K562 (cell line): ENCODE results near the gene CCDC102B. TPM values are rescaled to one million over a fixed set of nuclear protein-coding genes. Genes with fewer than 3 reads are reported as not detected.

ENCODE experiments used
- ATAC-seq: fragments of 200-7000 bp; cut with Tn5 transposase; 3 replicates; pipeline ENCODE4 v1.9.1; 2020; ENCODE audit warnings: moderate library complexity
- BruUV-seq: library from RNA; stranded (reverse); fragments of 400-500 nt; replicated peaks from 2 replicates; lab custom pipeline; 2021; lab: Mats Ljungman, UMichigan
- CTCF ChIA-PET: fragments of 300-600 bp; formaldehyde crosslinking; extraction: SDS; loops from one replicate; lab custom pipeline; 2021; ENCODE audit warnings: low intra/inter-chr PET ratio; lab: Yijun Ruan, JAX
- POLR2A ChIA-PET: fragments of 300-600, 350-650 bp; sonication (Branson Sonifier 250); formaldehyde crosslinking; extraction: SDS; loops from one replicate; lab custom pipeline; 2021; ENCODE audit warnings: antibody characterized with exemption, inconsistent platforms; lab: Yijun Ruan, JAX
- DNase-seq, 4 experiments: peaks; one replicate each; pipeline versions ENCODE4 v3.0.0 to v3.0.0-alpha.2; 2011 to 2018; ENCODE audit warnings: low spot score in 3 of 4, mixed read lengths in 3 of 4; ENCODE audit errors: extremely low read depth in 1 of 4
- FAIRE-seq: peaks from 2 replicates; lab custom pipeline; 2011; peaks lifted over from hg19 to GRCh38; lab: Jason Lieb, UNC
- H2AFZ ChIP-seq: 2 replicates; pipeline ENCODE4 v1.6.0; 2011; ENCODE audit warnings: low read depth, low read length, control low read depth, inconsistent platforms
- H3K27ac ChIP-seq: fragments of 200-600 bp; 3 replicates; pipeline ENCODE4 v1.8.0; 2011; ENCODE audit warnings: low read depth, mild to moderate bottlenecking, control low read depth, inconsistent platforms, low read length, moderate library complexity, mixed read lengths; ENCODE audit errors: extremely low read depth
- H3K27me3 ChIP-seq, 2 experiments: fragments of 300-600 bp in 1 of 2; 2 replicates in 1 of 2; 3 replicates in 1 of 2; pipeline versions ENCODE4 v1.6.0 to v1.8.0; 2011; ENCODE audit warnings: inconsistent platforms in 2 of 2, low read length in 2 of 2, mild to moderate bottlenecking in 1 of 2, mixed read lengths in 1 of 2, moderate library complexity in 1 of 2; ENCODE audit not compliant: control insufficient read depth in 2 of 2, insufficient read depth in 2 of 2
- H3K36me3 ChIP-seq: fragments of 300-600 bp; 3 replicates; pipeline ENCODE4 v1.8.0; 2011; ENCODE audit warnings: mild to moderate bottlenecking, low read length, inconsistent platforms; ENCODE audit not compliant: control insufficient read depth, insufficient read depth
- H3K4me1 ChIP-seq, 2 experiments: fragments of 200-600 bp in 1 of 2; replicated peaks in 1 of 2; 2 replicates in 1 of 2; 3 replicates in 1 of 2; pipeline versions ENCODE4 v1.5.1 to v1.8.0; 2011; ENCODE audit warnings: inconsistent platforms in 2 of 2, low read length in 2 of 2, mild to moderate bottlenecking in 1 of 2, mixed read lengths in 1 of 2, moderate library complexity in 1 of 2; ENCODE audit not compliant: control insufficient read depth in 2 of 2, insufficient read depth in 2 of 2
- H3K4me2 ChIP-seq: 2 replicates; pipeline ENCODE4 v1.6.1; 2011; ENCODE audit warnings: low read length, control low read depth, inconsistent platforms, mixed read lengths; ENCODE audit not compliant: insufficient read depth
- H3K4me3 ChIP-seq: fragments of 200-600 bp; sonication (generic), shearing (Covaris generic); 2 replicates; pipeline ENCODE4 v1.5.1; 2016; ENCODE audit warnings: control low read depth, inconsistent platforms
- H3K79me2 ChIP-seq: fragments of 200-600 bp; 3 replicates; pipeline ENCODE4 v1.8.0; 2011; ENCODE audit warnings: low read length, inconsistent platforms; ENCODE audit not compliant: control insufficient read depth, insufficient read depth
- H3K9ac ChIP-seq, 2 experiments: 2 replicates each; pipeline versions ENCODE4 v1.6.0 to v1.6.1; 2011; ENCODE audit warnings: low read depth in 2 of 2, low read length in 2 of 2, control low read depth in 1 of 2, inconsistent platforms in 1 of 2, mild to moderate bottlenecking in 1 of 2, mixed read lengths in 1 of 2; ENCODE audit not compliant: insufficient read depth in 1 of 2
- H3K9me1 ChIP-seq: one replicate; pipeline ENCODE4 v1.6.0; 2011; ENCODE audit warnings: inconsistent platforms, mild to moderate bottlenecking, low read length, moderate library complexity; ENCODE audit not compliant: control insufficient read depth, insufficient read depth
- H3K9me3 ChIP-seq: replicated peaks from 2 replicates; pipeline ENCODE4 v1.5.1; 2011; ENCODE audit warnings: low read depth, low read length, inconsistent platforms; ENCODE audit not compliant: control insufficient read depth, insufficient read depth
- H4K20me1 ChIP-seq: replicated peaks from 2 replicates; pipeline ENCODE4 v1.6.1; 2011; ENCODE audit warnings: low read length, inconsistent platforms, mixed read lengths; ENCODE audit not compliant: control insufficient read depth, insufficient read depth
- BDP1 ChIP-seq: IDR thresholded peaks from 3 replicates; pipeline ENCODE4 v1.6.1; 2011; ENCODE audit not compliant: insufficient read length, insufficient read depth
- CEBPG ChIP-seq, 3 experiments: fragments of 200-800 bp in 1 of 3; sonication (Bioruptor generic) in 1 of 3; sonication (generic) in 1 of 3; formaldehyde crosslinking in 1 of 3; IDR thresholded peaks in 2 of 3; conservative IDR thresholded peaks in 1 of 3; 2 replicates each; pipeline versions ENCODE4 v1.6.1 to v1.8.0; 2016 to 2022; ENCODE audit warnings: missing compliant biosample characterization in 2 of 3, missing genetic modification characterization in 2 of 3, mild to moderate bottlenecking in 1 of 3, missing genetic modification reagents in 1 of 3
- HMG20A ChIP-seq: fragments of 450-650 bp; formaldehyde crosslinking; conservative IDR thresholded peaks from 2 replicates; pipeline ENCODE4 v1.4.0; 2020; ENCODE audit warnings: mild to moderate bottlenecking, mixed read lengths
- MAFF ChIP-seq: IDR thresholded peaks from 2 replicates; pipeline ENCODE4 v1.6.1; 2012; ENCODE audit warnings: low read length, improper control_type of control experiment
- RBM15 ChIP-seq: fragments of 200-400 bp; formaldehyde crosslinking; IDR thresholded peaks from 2 replicates; pipeline ENCODE4 v1.6.1; 2018; ENCODE audit warnings: mild to moderate bottlenecking, low read length, moderate library complexity; ENCODE audit not compliant: insufficient read depth
- SIRT6 ChIP-seq: IDR thresholded peaks from one replicate; pipeline ENCODE4 v1.6.1; 2012; ENCODE audit warnings: low read depth, mild to moderate bottlenecking, control low read depth, inconsistent platforms, low read length, moderate library complexity
- TCF3 ChIP-seq: sonication (generic); formaldehyde crosslinking; IDR thresholded peaks from 2 replicates; pipeline ENCODE4 v1.4.0; 2020; ENCODE audit warnings: mild to moderate bottlenecking, missing genetic modification reagents
- ZNF140 ChIP-seq: fragments of 250-450 bp; sonication (Bioruptor Pico); IDR thresholded peaks from 2 replicates; pipeline ENCODE4 v1.8.0; 2021; ENCODE audit warnings: moderate library complexity, mild to moderate bottlenecking, inconsistent platforms
- WGBS: fragments of 100-300 bp; shearing (Covaris generic); methylation state at CpG from one replicate; pipeline ENCODE4 v1.1.6; 2016; ENCODE audit warnings: low coverage, mixed read lengths; ENCODE audit not compliant: insufficient coverage; ENCODE audit errors: missing lambda C conversion rate; 5-methylcytosine and 5-hydroxymethylcytosine counted together
- in situ Hi-C: fragments of 300-500 bp; cut with MboI; formaldehyde crosslinking; loops from 4 replicates; pipeline ENCODE4 v1.15.0; 2018; ENCODE audit warnings: inconsistent platforms, mixed read lengths
- intact Hi-C: fragments of 100-400 bp; cut with micrococcal nuclease; formaldehyde crosslinking; loops from 2 replicates; pipeline ENCODE4 v1.14.2; 2022
- polyA plus RNA-seq, 8 experiments: library from polyadenylated mRNA; depleted of rRNA in 4 of 8; stranded (reverse) in 5 of 8; unstranded in 3 of 8; fragments of >200 nt; fragmentation: Nextera tagmentation in 2 of 8; fragmentation: Illumina TruSeq in 1 of 8; extraction: Ambion mirVana in 2 of 8; extraction: Trizol in 1 of 8; gene quantifications; 2 replicates each; pipeline versions ENCODE4 v1.2.1 to v1.2.3, GENCODE V29; 2011 to 2014; ENCODE audit warnings: inconsistent platforms in 1 of 8, missing spikeins in 1 of 8
- total RNA-seq, 7 experiments: library from RNA; depleted of rRNA in 6 of 7; stranded (reverse); fragments of >200 nt in 6 of 7; fragmentation: Illumina TruSeq in 2 of 7; extraction: Trizol in 2 of 7; gene quantifications; 2 replicates each; pipeline versions ENCODE4 v1.2.1 to v1.2.3, GENCODE V29; 2011 to 2021; ENCODE audit warnings: low replicate concordance in 1 of 7
- TF ChIP-seq, protein P1 (sequence below): fragments of 250-450 bp; sonication (Bioruptor Pico); IDR thresholded peaks from 2 replicates; pipeline ENCODE4 v1.5.0; 2021; ENCODE audit warnings: mild to moderate bottlenecking, moderate library complexity
- TF ChIP-seq, protein P2 (sequence below): fragments of 450-650 bp; IDR thresholded peaks from 2 replicates; pipeline ENCODE4 v1.6.1; 2016; ENCODE audit warnings: borderline replicate concordance
- TF ChIP-seq, protein P3 (sequence below): fragments of 450-650 bp; IDR thresholded peaks from 2 replicates; pipeline ENCODE4 v1.6.1; 2017; ENCODE audit warnings: mild to moderate bottlenecking, moderate library complexity

Gene CCDC102B
- total and polyA plus RNA-seq, 9 of the 15 experiments (the other 6 are each of a cell fraction or from before 2014, with no cell fraction given) = 0.18 to 1.5 (median 0.73) TPM

DNA sequence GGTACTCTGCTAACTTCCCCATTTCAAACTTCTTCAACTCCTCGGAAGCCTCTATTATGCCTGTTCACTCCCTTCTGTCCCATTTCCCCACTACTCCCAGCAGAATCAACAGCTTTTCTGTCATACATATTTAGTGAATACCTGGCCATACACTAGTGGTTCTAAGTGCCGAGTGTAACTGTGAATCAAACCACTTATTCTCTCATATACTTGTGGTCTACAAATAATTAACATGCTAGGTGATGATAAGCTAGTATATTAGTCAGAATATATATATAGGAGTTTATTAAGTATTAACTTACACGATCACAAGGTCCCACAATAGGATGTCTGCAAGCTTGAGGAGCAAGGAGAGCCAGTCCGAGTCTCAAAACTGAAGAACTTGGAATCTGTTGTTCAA lies 150.7 kb downstream of the CCDC102B start:
- ATAC-seq (no peak), DNase-seq (no peak), FAIRE-seq (no peak)
- H3K9ac ChIP-seq = no peak overlapping the region
- H3K4me3 ChIP-seq = no peak overlapping the region
- H3K4me1 ChIP-seq = no peaks in the 10 kb centered on the region
- no peaks in the 10 kb centered on the region for H3K27me3 ChIP-seq
- H3K27ac ChIP-seq = no peak overlapping the region
- no peaks in the 10 kb centered on the region for H3K79me2 ChIP-seq
- CTCF ChIA-PET = no interaction called here
- H4K20me1 ChIP-seq = no peaks in the 10 kb centered on the region
- in situ Hi-C loops = no loop called here
- H3K4me2 ChIP-seq = no peak overlapping the region
- no peaks in the 10 kb centered on the region for H3K9me1 ChIP-seq
- H3K36me3 ChIP-seq = no peaks in the 10 kb centered on the region
- POLR2A ChIA-PET = no interaction called here
- WGBS = 0% methylated on average over 3 of the region's 4 CpGs
- no peak for TF ChIP-seq BDP1
- TF ChIP-seq, protein P1, sequence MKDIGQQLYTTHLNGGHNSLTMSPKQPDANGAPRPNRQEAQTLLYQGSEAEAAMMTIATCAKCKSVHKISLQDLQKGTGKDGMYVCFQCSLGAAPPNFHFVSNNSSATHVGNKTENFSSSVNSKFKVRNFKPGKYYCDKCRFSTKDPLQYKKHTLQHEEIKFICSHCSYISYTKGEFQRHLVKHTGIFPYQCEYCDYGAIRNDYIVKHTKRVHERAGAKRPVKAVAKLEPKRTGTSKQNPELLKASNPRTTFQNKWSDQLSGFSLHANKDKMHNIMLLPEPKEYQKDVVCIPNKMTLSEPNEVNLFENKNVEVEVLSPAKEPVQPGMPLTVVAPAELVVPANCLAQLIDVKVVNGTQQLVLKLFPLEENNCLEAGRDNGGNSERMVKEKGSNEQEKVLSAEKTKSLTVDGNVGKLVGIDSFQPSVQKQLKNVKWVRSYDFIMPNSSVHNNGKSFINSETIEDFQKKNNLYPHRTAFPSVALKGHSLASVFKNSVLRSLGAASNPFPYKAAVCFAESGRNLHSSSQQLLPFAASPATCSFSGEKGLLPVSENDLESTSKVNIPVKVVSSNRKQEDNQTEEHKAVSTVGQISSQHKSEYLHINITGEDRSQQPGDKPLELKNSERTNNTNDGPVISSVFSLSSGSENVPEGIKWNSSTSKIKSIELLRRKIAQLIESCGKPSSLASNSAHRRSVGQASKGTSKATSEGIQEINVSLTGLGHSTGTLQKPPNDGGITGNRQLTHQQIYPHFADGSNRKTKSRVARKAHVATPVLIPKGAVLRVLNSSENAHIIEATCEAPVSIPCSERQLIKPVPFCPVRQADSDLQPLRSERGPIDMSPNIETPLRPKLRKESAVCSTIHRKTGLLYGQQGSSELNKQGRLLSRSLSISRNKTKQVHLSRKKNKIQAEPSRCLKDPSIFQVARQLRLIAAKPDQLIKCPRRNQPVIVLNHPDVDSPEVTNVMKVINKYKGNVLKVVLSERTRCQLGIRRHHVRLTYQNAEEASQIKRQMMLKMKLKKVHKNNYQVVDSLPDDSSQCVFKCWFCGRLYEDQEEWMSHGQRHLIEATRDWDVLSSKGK = no peak
- TF ChIP-seq SIRT6 = no peak
- no peak for TF ChIP-seq ZNF140 (CRISPR knock-in tag)
- TF ChIP-seq, protein P2, sequence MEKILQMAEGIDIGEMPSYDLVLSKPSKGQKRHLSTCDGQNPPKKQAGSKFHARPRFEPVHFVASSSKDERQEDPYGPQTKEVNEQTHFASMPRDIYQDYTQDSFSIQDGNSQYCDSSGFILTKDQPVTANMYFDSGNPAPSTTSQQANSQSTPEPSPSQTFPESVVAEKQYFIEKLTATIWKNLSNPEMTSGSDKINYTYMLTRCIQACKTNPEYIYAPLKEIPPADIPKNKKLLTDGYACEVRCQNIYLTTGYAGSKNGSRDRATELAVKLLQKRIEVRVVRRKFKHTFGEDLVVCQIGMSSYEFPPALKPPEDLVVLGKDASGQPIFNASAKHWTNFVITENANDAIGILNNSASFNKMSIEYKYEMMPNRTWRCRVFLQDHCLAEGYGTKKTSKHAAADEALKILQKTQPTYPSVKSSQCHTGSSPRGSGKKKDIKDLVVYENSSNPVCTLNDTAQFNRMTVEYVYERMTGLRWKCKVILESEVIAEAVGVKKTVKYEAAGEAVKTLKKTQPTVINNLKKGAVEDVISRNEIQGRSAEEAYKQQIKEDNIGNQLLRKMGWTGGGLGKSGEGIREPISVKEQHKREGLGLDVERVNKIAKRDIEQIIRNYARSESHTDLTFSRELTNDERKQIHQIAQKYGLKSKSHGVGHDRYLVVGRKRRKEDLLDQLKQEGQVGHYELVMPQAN = no peak
- TF ChIP-seq CEBPG (CRISPR knock-in tag; IDR thresholded peaks at IDR 0.05) = no peak
- no peak for TF ChIP-seq CEBPG (tag; conservative IDR thresholded peaks at IDR 0.05 in 1 of 2, IDR thresholded peaks at IDR 0.05 in 1 of 2)
- TF ChIP-seq, protein P3, sequence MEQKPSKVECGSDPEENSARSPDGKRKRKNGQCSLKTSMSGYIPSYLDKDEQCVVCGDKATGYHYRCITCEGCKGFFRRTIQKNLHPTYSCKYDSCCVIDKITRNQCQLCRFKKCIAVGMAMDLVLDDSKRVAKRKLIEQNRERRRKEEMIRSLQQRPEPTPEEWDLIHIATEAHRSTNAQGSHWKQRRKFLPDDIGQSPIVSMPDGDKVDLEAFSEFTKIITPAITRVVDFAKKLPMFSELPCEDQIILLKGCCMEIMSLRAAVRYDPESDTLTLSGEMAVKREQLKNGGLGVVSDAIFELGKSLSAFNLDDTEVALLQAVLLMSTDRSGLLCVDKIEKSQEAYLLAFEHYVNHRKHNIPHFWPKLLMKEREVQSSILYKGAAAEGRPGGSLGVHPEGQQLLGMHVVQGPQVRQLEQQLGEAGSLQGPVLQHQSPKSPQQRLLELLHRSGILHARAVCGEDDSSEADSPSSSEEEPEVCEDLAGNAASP = no peak
- TF ChIP-seq MAFF = no peak
- no peak for TF ChIP-seq TCF3 (CRISPR knock-in tag)
- no peak for TF ChIP-seq RBM15
- TF ChIP-seq HMG20A (CRISPR knock-in tag) = no peak
- no TSS peak for BruUV-seq
- H2AFZ ChIP-seq = no peak overlapping the region
- intact Hi-C loops = no loop called here
- H3K9me3 ChIP-seq = no peaks in the 10 kb centered on the region; the same call in 1 of the 2 replicates
